ENCODE results near the gene LOXHD1. TPM values are rescaled to one million over a fixed set of nuclear protein-coding genes. Genes with fewer than 3 reads are reported as not detected.

Gene LOXHD1
- total and polyA plus RNA-seq, 3 donors from 2014 or later: 11.3 to 59.4 (median 29.6) TPM

- H3K36me3 ChIP-seq (ENCODE audit: low read depth, missing control alignments): no peaks in the 10 kb centered on the region
- no peak overlapping the region for H3K27ac ChIP-seq
- intact Hi-C loops (cut with DNase I; ENCODE audit: low total_unique reads): no loop called here
- H3K9me3 ChIP-seq: no peaks in the 10 kb centered on the region
- H3K4me3 ChIP-seq: no peak overlapping the region
- TF ChIP-seq POLR2A (IDR thresholded peaks at IDR 0.05) (no peak), CTCF (IDR thresholded peaks at IDR 0.05) (no peak)
- H3K27me3 ChIP-seq: no peaks in the 10 kb centered on the region
- DNase-seq: no peak
- 30 to 40% methylated on average over 1 of the region's 1 CpG for WGBS, 2 donors
- H3K4me1 ChIP-seq: no peaks in the 10 kb centered on the region
Observed at GRCh38 chr18:46547520-46547919, 109.5 kb downstream of the LOXHD1 start.

DNA sequence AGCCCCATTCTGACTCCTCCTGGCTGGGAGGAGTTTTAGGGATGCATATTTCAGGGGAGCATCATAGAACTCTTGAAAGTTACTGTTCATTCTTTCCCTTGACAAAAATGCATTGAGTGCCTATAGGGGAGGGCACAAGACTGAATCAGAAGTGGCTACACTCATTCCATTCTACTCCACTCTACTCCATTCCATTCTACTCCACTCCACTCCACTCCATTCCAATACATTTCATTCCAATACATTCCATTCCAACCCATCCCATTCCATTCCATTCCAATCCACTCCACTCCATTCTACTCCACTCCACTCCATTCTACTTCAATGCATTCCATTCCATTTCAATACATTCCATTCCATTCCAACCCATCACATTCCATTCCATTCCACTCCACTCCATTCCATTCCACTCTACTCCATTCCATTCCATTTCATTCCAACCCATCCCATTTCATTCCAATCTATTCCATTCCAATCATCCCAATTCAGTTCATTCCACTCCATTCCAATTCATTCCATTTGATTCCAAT is 110.8 kb downstream of the LOXHD1 start:
- Histone ChIP-seq H3K4me3 (no peak overlapping the region), H3K36me3 (ENCODE audit: low read depth, missing control alignments) (no peaks in the 10 kb centered on the region), H3K9me3 (no peaks in the 10 kb centered on the region), H3K4me1 (no peaks in the 10 kb centered on the region), H3K27ac (no peak overlapping the region), H3K27me3 (no peaks in the 10 kb centered on the region)
- TF ChIP-seq CTCF (IDR thresholded peaks at IDR 0.05) (no peak), POLR2A (IDR thresholded peaks at IDR 0.05) (no peak)
- intact Hi-C loops (cut with DNase I; ENCODE audit: low total_unique reads): no loop called here
- no peak for DNase-seq

DNA sequence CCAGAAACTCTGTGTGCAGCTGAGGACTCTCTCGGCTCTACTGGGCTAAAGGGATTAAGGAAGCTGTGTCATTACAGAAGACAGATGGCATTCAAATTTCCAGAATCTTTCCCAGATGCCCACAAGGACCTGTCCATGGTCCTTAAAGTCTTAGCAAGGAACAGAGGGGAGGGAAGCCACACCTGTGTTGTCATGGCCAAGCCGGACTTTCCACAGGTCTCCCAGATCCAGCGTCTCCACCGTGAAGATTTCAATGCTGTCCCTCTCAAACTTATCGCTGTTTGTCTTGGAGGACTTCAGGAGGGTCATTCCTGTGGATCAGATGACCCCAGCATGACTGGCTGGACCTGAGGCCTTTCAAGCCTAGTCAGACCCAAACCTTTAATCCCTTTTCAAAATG is 114.5 kb downstream of the LOXHD1 start:
- 60 to 73% methylated on average over 5 of the region's 5 CpGs for whole genome bisulfite sequencing, 2 donors
- intact Hi-C loops (cut with DNase I; ENCODE audit: low total_unique reads): no loop called here
- no peak overlapping the region for H3K27ac ChIP-seq
- H3K4me3 ChIP-seq: no peak overlapping the region
- H3K36me3 ChIP-seq (ENCODE audit: low read depth, missing control alignments): no peaks in the 10 kb centered on the region
- no peak for DNase-seq
- no peaks in the 10 kb centered on the region for H3K4me1 ChIP-seq
- H3K9me3 ChIP-seq: no peaks in the 10 kb centered on the region
- TF ChIP-seq POLR2A (IDR thresholded peaks at IDR 0.05) (no peak), CTCF (IDR thresholded peaks at IDR 0.05) (no peak)
- no peaks in the 10 kb centered on the region for H3K27me3 ChIP-seq

DNA sequence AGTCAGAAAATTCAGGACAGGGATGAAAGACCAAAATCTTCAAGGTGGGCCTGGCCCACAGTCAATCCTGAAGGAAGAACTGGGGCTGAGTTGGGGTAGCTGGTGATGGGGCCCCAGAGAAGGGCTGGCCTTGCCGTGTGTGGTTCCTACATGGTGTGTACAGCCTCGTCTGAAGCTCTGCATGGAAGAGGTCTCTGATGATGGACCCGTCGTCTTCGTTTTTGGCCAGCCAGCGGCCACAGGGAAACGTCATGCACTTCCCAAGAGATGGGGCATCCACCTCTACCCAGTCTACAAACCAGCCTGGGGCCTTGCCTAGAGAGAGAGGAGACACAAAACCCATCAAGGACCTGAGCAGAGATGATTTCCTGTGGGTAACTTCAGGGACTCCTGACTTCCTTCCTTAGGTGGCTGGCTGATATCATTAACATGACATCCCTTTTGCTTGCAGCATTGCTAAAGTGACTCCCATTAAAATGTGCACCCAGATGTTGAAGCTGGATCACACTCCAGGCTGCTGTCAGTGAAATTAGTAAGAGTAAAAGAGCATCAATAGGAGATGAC is 115.3 kb downstream of the LOXHD1 start:
- 79 to 80% methylated on average over 7 of the region's 7 CpGs for WGBS, 2 donors
- TF ChIP-seq CTCF (IDR thresholded peaks at IDR 0.05) (no peak), POLR2A (IDR thresholded peaks at IDR 0.05) (no peak)
- H3K4me1 ChIP-seq: no peaks in the 10 kb centered on the region
- no peak overlapping the region for H3K27ac ChIP-seq
- H3K4me3 ChIP-seq: no peak overlapping the region
- DNase-seq: no peak
- H3K27me3 ChIP-seq: no peaks in the 10 kb centered on the region
- intact Hi-C loops (cut with DNase I; ENCODE audit: low total_unique reads): no loop called here
- H3K9me3 ChIP-seq: no peaks in the 10 kb centered on the region
- no peaks in the 10 kb centered on the region for H3K36me3 ChIP-seq (ENCODE audit: low read depth, missing control alignments)

DNA sequence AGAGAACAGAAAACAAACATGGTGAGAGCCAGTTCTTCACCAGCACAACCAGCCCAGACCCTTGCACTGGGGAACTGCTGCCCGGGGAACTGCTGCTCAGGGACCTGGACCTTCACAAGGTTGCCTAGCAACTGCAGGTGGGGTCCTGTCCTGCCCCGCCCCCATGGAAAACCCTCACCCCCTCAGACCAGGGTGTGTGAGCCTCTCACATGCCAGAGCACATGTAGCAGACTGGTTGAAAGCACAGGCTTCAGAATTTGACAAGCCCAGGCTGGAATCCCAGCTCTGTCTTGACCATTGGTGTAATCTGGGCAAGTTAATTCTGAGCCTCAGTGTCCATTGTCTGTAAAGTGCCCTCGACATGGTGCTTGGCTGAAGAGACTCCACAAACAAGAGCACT is 118.6 kb downstream of the LOXHD1 start:
- H3K36me3 ChIP-seq (ENCODE audit: low read depth, missing control alignments): no peaks in the 10 kb centered on the region
- no peaks in the 10 kb centered on the region for H3K9me3 ChIP-seq
- no peak overlapping the region for H3K27ac ChIP-seq
- H3K27me3 ChIP-seq: no peaks in the 10 kb centered on the region
- intact Hi-C loops (cut with DNase I; ENCODE audit: low total_unique reads): no loop called here
- TF ChIP-seq POLR2A (IDR thresholded peaks at IDR 0.05) (no peak), CTCF (IDR thresholded peaks at IDR 0.05) (no peak)
- no peak overlapping the region for H3K4me3 ChIP-seq
- whole genome bisulfite sequencing, 2 donors: 61 to 68% methylated on average over 2 to 3 of the region's 3 CpGs
- H3K4me1 ChIP-seq: no peaks in the 10 kb centered on the region
- no peak for DNase-seq

Data from testis (tissue), 3 donors.